Keratinocyte (primary cell): ENCODE data around the gene GRM1.

Source experiments
- EZH2 ChIP-seq: IDR thresholded peaks from one replicate; pipeline ENCODE4 v1.6.1; 2012; ENCODE audit warnings: inconsistent platforms, mild to moderate bottlenecking, low read length, moderate library complexity
- TF ChIP-seq, protein P1 (sequence below), 3 experiments: IDR thresholded peaks in 1 of 3; conservative IDR thresholded peaks in 1 of 3; optimal IDR thresholded peaks in 1 of 3; 2 replicates in 2 of 3; 3 replicates in 1 of 3; pipeline versions ENCODE3 to v1.5.1; 2011; ENCODE audit warnings: low read length in 3 of 3, mild to moderate bottlenecking in 3 of 3, moderate library complexity in 2 of 3, control low read depth in 1 of 3, inconsistent platforms in 1 of 3; ENCODE audit not compliant: insufficient read depth in 2 of 3; ENCODE audit errors: extremely low read depth in 1 of 3

DNA sequence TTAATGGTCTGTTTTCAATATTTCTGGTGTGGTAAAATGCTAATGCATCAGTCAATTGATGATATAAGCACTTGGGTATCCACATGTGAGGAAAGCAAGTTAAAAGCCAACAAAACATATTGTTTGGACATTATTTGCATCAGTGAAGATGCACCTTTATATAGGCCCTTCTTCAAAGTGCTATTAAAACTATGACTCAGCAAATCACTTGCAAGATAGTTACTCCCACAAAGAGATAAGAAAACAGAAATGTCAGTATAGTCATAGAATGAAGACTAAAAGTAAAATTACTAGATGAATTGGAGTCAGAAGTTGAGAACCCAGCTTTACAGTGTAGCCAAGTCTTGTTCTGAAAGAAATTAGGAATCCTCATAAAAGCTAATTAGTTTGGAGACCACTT is 14.6 kb upstream of the GRM1 start:
- TF ChIP-seq, protein P1, sequence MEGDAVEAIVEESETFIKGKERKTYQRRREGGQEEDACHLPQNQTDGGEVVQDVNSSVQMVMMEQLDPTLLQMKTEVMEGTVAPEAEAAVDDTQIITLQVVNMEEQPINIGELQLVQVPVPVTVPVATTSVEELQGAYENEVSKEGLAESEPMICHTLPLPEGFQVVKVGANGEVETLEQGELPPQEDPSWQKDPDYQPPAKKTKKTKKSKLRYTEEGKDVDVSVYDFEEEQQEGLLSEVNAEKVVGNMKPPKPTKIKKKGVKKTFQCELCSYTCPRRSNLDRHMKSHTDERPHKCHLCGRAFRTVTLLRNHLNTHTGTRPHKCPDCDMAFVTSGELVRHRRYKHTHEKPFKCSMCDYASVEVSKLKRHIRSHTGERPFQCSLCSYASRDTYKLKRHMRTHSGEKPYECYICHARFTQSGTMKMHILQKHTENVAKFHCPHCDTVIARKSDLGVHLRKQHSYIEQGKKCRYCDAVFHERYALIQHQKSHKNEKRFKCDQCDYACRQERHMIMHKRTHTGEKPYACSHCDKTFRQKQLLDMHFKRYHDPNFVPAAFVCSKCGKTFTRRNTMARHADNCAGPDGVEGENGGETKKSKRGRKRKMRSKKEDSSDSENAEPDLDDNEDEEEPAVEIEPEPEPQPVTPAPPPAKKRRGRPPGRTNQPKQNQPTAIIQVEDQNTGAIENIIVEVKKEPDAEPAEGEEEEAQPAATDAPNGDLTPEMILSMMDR (optimal IDR thresholded peaks at IDR 0.05 in 1 of 3, IDR thresholded peaks at IDR 0.05 in 1 of 3, conservative IDR thresholded peaks at IDR 0.05 in 1 of 3; ENCODE audit: extremely low read depth in 1 of 3, insufficient read depth in 2 of 3, low read length in 3 of 3) = no peak
- no peak for TF ChIP-seq EZH2
